Adrenal gland (tissue), 12 donors: Measurements from ENCODE around the gene PDGFB. TPM values are rescaled to one million over a fixed set of nuclear protein-coding genes. Genes with fewer than 3 reads are reported as not detected.

Source experiments
- DNase-seq, 7 donors: peaks; one replicate each; pipeline ENCODE4 v3.0.0-alpha.2; 2019 to 2020
- H3K27ac ChIP-seq, 5 donors: fragments of 200-600 bp; sonication (generic) in 4 of 5; 1 replicate in 3 of 5; 2 replicates in 2 of 5; pipeline versions ENCODE4 v1.5.1 to v1.8.0; 2016 to 2020; ENCODE audit warnings: mild to moderate bottlenecking in 1 of 5
- H3K27me3 ChIP-seq: fragments of 200-600 bp; 2 replicates; pipeline ENCODE4 v1.8.0; 2021
- H3K36me3 ChIP-seq, 2 donors: fragments of 200-600 bp; replicated peaks in 1 of 2; 1 replicate in 1 of 2; 2 replicates in 1 of 2; pipeline versions ENCODE4 v1.5.1 to v1.8.0; 2018 to 2022
- H3K4me1 ChIP-seq, 2 donors: fragments of 200-600 bp; replicated peaks in 1 of 2; 1 replicate in 1 of 2; 2 replicates in 1 of 2; pipeline versions ENCODE4 v1.5.1 to v1.8.0; 2018 to 2021
- H3K4me3 ChIP-seq, 4 donors: fragments of 200-600 bp; sonication (generic) in 3 of 4; one replicate each; pipeline ENCODE4 v1.5.1; 2016 to 2018
- H3K9me3 ChIP-seq, 3 donors: fragments of 200-600 bp; sonication (generic) in 1 of 3; replicated peaks in 1 of 3; 1 replicate in 2 of 3; 2 replicates in 1 of 3; pipeline versions ENCODE4 v1.5.1 to v1.8.0; 2016 to 2021
- CTCF ChIP-seq, 6 experiments: fragments of 450-650 bp in 4 of 6; fragments of 200-600 bp in 2 of 6; sonication (generic) in 1 of 6; IDR thresholded peaks; 1 replicate in 5 of 6; 2 replicates in 1 of 6; pipeline versions ENCODE4 v1.5.1 to v1.8.0; 2016 to 2021; ENCODE audit warnings: antibody characterized with exemption in 6 of 6, mild to moderate bottlenecking in 2 of 6, moderate library complexity in 1 of 6
- POLR2A ChIP-seq, 2 donors: fragments of 450-650 bp; IDR thresholded peaks; one replicate each; pipeline ENCODE4 v1.6.1; 2017; ENCODE audit warnings: antibody characterized with exemption in 2 of 2, mild to moderate bottlenecking in 2 of 2, moderate library complexity in 1 of 2
- whole genome bisulfite sequencing, 4 donors: extraction: QIAGEN DNeasy Blood & Tissue Kit in 2 of 4; methylation state at CpG; one replicate each; pipeline versions ENCODE4 v1.1.5 to v1.1.7; 2013 to 2017; 5-methylcytosine and 5-hydroxymethylcytosine counted together
- intact Hi-C, 2 donors: fragments of 100-400 bp; cut with DNase I; formaldehyde crosslinking; loops; one replicate each; pipeline versions ENCODE4 v1.14.1 to v1.15.0; 2022 to 2023
- polyA plus RNA-seq, 3 donors: library from polyadenylated mRNA; stranded (reverse); fragments of 200-250 nt in 2 of 3; fragments of 350-450 nt in 1 of 3; fragmentation: Illumina TruSeq in 1 of 3; extraction: RNeasy Lipid Tissue Mini Kit (QIAGEN cat#74804) in 1 of 3; gene quantifications; one replicate each; pipeline ENCODE4 v1.2.3, GENCODE V29; 2013 to 2014
- total RNA-seq, 9 donors: library from RNA; depleted of rRNA in 4 of 9; stranded (reverse); fragments of >200 nt in 4 of 9; fragments of 120-200 nt in 1 of 9; fragmentation: NEBNext Ultra II Directional in 1 of 9; extraction: Animal tissue kit (Norgen Biotek cat#: 25700) in 1 of 9; gene quantifications; one replicate each; pipeline versions ENCODE4 v1.1.0 to v1.2.4, GENCODE V29; 2013 to 2023
- donor health status: healthy with polysubstance abuse.
- donor health status: Bipolar disorder and iron deficiency.
- donor health status: DM: yes; HTN: yes; CAD: no.
- donor health status: DM: no; HTN: no; CAD: no.
- donor health status: DM: no; HTN: no; CAD: no.
- donor health status: DM: yes; HTN: yes; CAD: no.

Gene PDGFB
- total and polyA plus RNA-seq, 12 donors, result 1.8 to 10.9 (median 6.1) TPM

- Histone ChIP-seq H3K4me1 (peaks cover 7 to 17% of the 10 kb centered on the region in 2 donors), H3K4me3 (no peak overlapping the region), H3K27me3 (no peaks in the 10 kb centered on the region), H3K27ac (no peak overlapping the region), H3K36me3 (no peaks in the 10 kb centered on the region), H3K9me3 (no peaks in the 10 kb centered on the region)
- WGBS, 4 donors, result 86 to 100% (median 88%) methylated on average over 4 to 7 of the region's 7 CpGs
- DNase-seq, result no peak
- no peak for TF ChIP-seq POLR2A (IDR thresholded peaks at IDR 0.05)
- no peak for TF ChIP-seq CTCF (IDR thresholded peaks at IDR 0.05)
- intact Hi-C loops, result no loop called here
Measured at GRCh38 chr22:39280250-39280649, 35.5 kb upstream of the PDGFB start.

GRCh38 chr22:39279170-39279850, 34.5 kb upstream of the PDGFB start:
- TF ChIP-seq POLR2A (IDR thresholded peaks at IDR 0.05) (no peak), CTCF (IDR thresholded peaks at IDR 0.05) (no peak)
- Histone ChIP-seq H3K4me3 (no peak overlapping the region), H3K9me3 (no peaks in the 10 kb centered on the region), H3K27ac (no peak overlapping the region), H3K36me3 (no peaks in the 10 kb centered on the region), H3K4me1 (peaks cover 7 to 17% of the 10 kb centered on the region in 2 donors), H3K27me3 (no peaks in the 10 kb centered on the region)
- DNase-seq, result no peak
- intact Hi-C loops, result no loop called here
- 71 to 80% (median 74%) methylated on average over 17 to 23 of the region's 23 CpGs for WGBS, 4 donors

DNA sequence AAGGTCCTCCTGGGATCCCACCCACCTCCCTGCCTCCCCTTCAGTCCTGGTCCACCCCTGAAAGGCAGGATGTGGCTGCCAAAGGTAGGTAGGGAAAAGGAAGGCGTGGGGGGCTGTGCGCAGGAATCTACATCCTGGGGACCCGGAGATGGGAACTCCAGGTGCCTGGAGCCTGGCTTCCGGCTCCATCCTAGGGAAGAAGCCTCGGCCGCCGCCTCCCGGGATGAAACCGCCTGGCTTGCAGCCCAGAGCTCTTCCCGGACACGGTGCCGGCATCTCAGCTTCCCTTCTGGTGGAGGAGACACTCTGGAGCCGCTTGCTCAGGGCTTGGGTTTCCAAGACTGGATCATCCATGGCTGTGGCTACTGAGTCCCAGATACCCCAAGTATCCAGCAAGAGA, 33.3 kb upstream of the PDGFB start:
- Histone ChIP-seq H3K36me3 (no peaks in the 10 kb centered on the region), H3K9me3 (no peaks in the 10 kb centered on the region), H3K4me3 (no peak overlapping the region), H3K27me3 (no peaks in the 10 kb centered on the region), H3K27ac (peak overlapping the region in 1 of 5 donors; percentile 29), H3K4me1 (peaks cover 0 to 8% of the 10 kb centered on the region in 2 donors)
- TF ChIP-seq POLR2A (IDR thresholded peaks at IDR 0.05) (no peak), CTCF (IDR thresholded peaks at IDR 0.05) (no peak)
- intact Hi-C loops, result no loop called here
- DNase-seq, result peak in 3 of 7 donors; percentile 27 to 68 (median 52)
- WGBS, 4 donors, result 60 to 73% methylated on average over 13 of the region's 13 CpGs; no CpG with 5 or more reads in 2 of the 4 donors

GRCh38 chr22:39277142-39277607, 32.4 kb upstream of the PDGFB start:
- Histone ChIP-seq H3K4me1 (no peaks in the 10 kb centered on the region), H3K27me3 (no peaks in the 10 kb centered on the region), H3K36me3 (no peaks in the 10 kb centered on the region), H3K9me3 (no peaks in the 10 kb centered on the region), H3K4me3 (no peak overlapping the region), H3K27ac (peak overlapping the region in 1 of 5 donors; percentile 18)
- no peak for DNase-seq
- TF ChIP-seq CTCF (IDR thresholded peaks at IDR 0.05), result no peak
- intact Hi-C loops, result no loop called here
- WGBS, 4 donors, result 77 to 84% (median 82%) methylated on average over 6 of the region's 6 CpGs
